LNCaP clone FGC (cell line): ENCODE measurements around the gene LMBR1.

Experiments used
- DNase-seq: peaks from one replicate; pipeline ENCODE4 v3.0.0-alpha.2; 2011; ENCODE audit warnings: low read depth
- H3K4me3 ChIP-seq: 2 replicates; pipeline ENCODE4 v1.5.1; 2011; ENCODE audit warnings: mild to moderate bottlenecking, low read depth, low read length, control low read depth
- CTCF ChIP-seq: IDR thresholded peaks from 2 replicates; pipeline ENCODE4 v1.5.1; 2012; ENCODE audit warnings: mild to moderate bottlenecking; ENCODE audit not compliant: control insufficient read depth, insufficient read depth; ENCODE audit errors: extremely low read depth

The LMBR1 gene

GRCh38 chr7:156692849-156693248, 200.1 kb downstream of the LMBR1 start:
- no peak for TF ChIP-seq CTCF
- no peak for DNase-seq
- no peak overlapping the region for H3K4me3 ChIP-seq

GRCh38 chr7:156691764-156692163, 201.2 kb downstream of the LMBR1 start:
- H3K4me3 ChIP-seq = no peak overlapping the region
- no peak for DNase-seq
- no peak for TF ChIP-seq CTCF

- DNase-seq = no peak
- H3K4me3 ChIP-seq = no peak overlapping the region
- TF ChIP-seq CTCF = no peak
Observed at GRCh38 chr7:156684661-156685060, 208.3 kb downstream of the LMBR1 start.

GRCh38 chr7:156684251-156684650, 208.7 kb downstream of the LMBR1 start:
- no peak overlapping the region for H3K4me3 ChIP-seq
- TF ChIP-seq CTCF = no peak

GRCh38 chr7:156682928-156683327, 210.1 kb downstream of the LMBR1 start:
- H3K4me3 ChIP-seq = no peak overlapping the region
- DNase-seq = no peak
- no peak for TF ChIP-seq CTCF

More at GRCh38 chr7:156684251-156684650, 208.7 kb downstream of the LMBR1 start:
- no peak for DNase-seq

- H3K4me3 ChIP-seq = no peak overlapping the region
- no peak for DNase-seq
- TF ChIP-seq CTCF = no peak
Observed at GRCh38 chr7:156680281-156680680, 212.7 kb downstream of the LMBR1 start.

GRCh38 chr7:156677374-156678054, 215.5 kb downstream of the LMBR1 start:
- TF ChIP-seq CTCF = no peak
- H3K4me3 ChIP-seq = no peak overlapping the region
- DNase-seq = no peak
